IPS-18a (cell line): ENCODE measurements around the gene ULBP3.

ENCODE experiments used
- H3K27ac ChIP-seq: one replicate; pipeline ENCODE4 v1.5.1; 2013; ENCODE audit warnings: low read length
- H3K27me3 ChIP-seq: one replicate; pipeline ENCODE4 v1.6.1; 2013; ENCODE audit warnings: mild to moderate bottlenecking, low read length; ENCODE audit not compliant: control insufficient read depth, insufficient read depth
- H3K36me3 ChIP-seq: one replicate; pipeline ENCODE4 v1.6.1; 2013; ENCODE audit warnings: low read depth, low read length; ENCODE audit not compliant: control insufficient read depth
- H3K4me1 ChIP-seq: one replicate; pipeline ENCODE4 v1.6.1; 2013; ENCODE audit warnings: low read depth, low read length; ENCODE audit not compliant: control insufficient read depth
- H3K4me3 ChIP-seq: one replicate; pipeline ENCODE4 v1.5.1; 2013; ENCODE audit warnings: low read length
- H3K9ac ChIP-seq: one replicate; pipeline ENCODE4 v1.6.1; 2013; ENCODE audit warnings: mild to moderate bottlenecking, low read length, moderate library complexity
- H3K9me3 ChIP-seq: one replicate; pipeline ENCODE4 v1.6.1; 2013; ENCODE audit warnings: low read depth, low read length; ENCODE audit not compliant: control insufficient read depth

Gene ULBP3

GRCh38 chr6:150068720-150069648, at the start of gene ULBP3:
Gene ULBP3, minus strand, starts transcription at chr6:150069121. Its CDS starts 55 bp downstream, at chr6:150069066.
- no peaks in the 10 kb centered on the region for H3K9me3 ChIP-seq
- peaks cover 23% of the 10 kb centered on the region for H3K27me3 ChIP-seq
- peak within 1 kb of the TSS; percentile 58 for H3K4me3 ChIP-seq
- H3K36me3 ChIP-seq, result no peaks in the 10 kb centered on the region
- H3K4me1 ChIP-seq, result no peaks in the 10 kb centered on the region
- H3K27ac ChIP-seq, result no peak within 1 kb of the TSS
- H3K9ac ChIP-seq, result peak within 1 kb of the TSS; percentile 24

- Histone ChIP-seq H3K27me3 (no peaks in the 10 kb centered on the region), H3K9me3 (no peaks in the 10 kb centered on the region), H3K4me1 (no peaks in the 10 kb centered on the region), H3K27ac (no peak overlapping the region), H3K4me3 (no peak overlapping the region), H3K9ac (no peak overlapping the region), H3K36me3 (no peaks in the 10 kb centered on the region)
Measured at GRCh38 chr6:150118627-150119026, 49.7 kb upstream of the ULBP3 start.

GRCh38 chr6:150118203-150118602, 49.3 kb upstream of the ULBP3 start:
- Histone ChIP-seq H3K36me3 (no peaks in the 10 kb centered on the region), H3K9me3 (no peaks in the 10 kb centered on the region), H3K4me3 (no peak overlapping the region), H3K4me1 (no peaks in the 10 kb centered on the region), H3K27ac (no peak overlapping the region), H3K9ac (no peak overlapping the region), H3K27me3 (no peaks in the 10 kb centered on the region)

- Histone ChIP-seq H3K9ac (no peak overlapping the region), H3K36me3 (no peaks in the 10 kb centered on the region), H3K4me3 (no peak overlapping the region), H3K9me3 (no peaks in the 10 kb centered on the region), H3K27ac (no peak overlapping the region), H3K4me1 (no peaks in the 10 kb centered on the region), H3K27me3 (no peaks in the 10 kb centered on the region)
Measured at GRCh38 chr6:150116200-150116800, 47.4 kb upstream of the ULBP3 start.

- Histone ChIP-seq H3K27ac (no peak overlapping the region), H3K27me3 (no peaks in the 10 kb centered on the region), H3K9ac (no peak overlapping the region), H3K36me3 (no peaks in the 10 kb centered on the region), H3K9me3 (no peaks in the 10 kb centered on the region), H3K4me3 (no peak overlapping the region), H3K4me1 (no peaks in the 10 kb centered on the region)
Measured at GRCh38 chr6:150115769-150116168, 46.8 kb upstream of the ULBP3 start.

GRCh38 chr6:150112233-150112632, 43.3 kb upstream of the ULBP3 start:
- Histone ChIP-seq H3K4me3 (no peak overlapping the region), H3K36me3 (no peaks in the 10 kb centered on the region), H3K9me3 (no peaks in the 10 kb centered on the region), H3K27ac (no peak overlapping the region), H3K9ac (no peak overlapping the region), H3K27me3 (no peaks in the 10 kb centered on the region), H3K4me1 (no peaks in the 10 kb centered on the region)

- Histone ChIP-seq H3K27ac (no peak overlapping the region), H3K4me1 (no peaks in the 10 kb centered on the region), H3K9ac (no peak overlapping the region), H3K4me3 (no peak overlapping the region), H3K36me3 (no peaks in the 10 kb centered on the region), H3K9me3 (no peaks in the 10 kb centered on the region), H3K27me3 (no peaks in the 10 kb centered on the region)
Measured at GRCh38 chr6:150102750-150103270, 33.9 kb upstream of the ULBP3 start.

- no peaks in the 10 kb centered on the region for H3K27me3 ChIP-seq
- H3K4me1 ChIP-seq, result no peaks in the 10 kb centered on the region
- H3K36me3 ChIP-seq, result no peaks in the 10 kb centered on the region
- H3K4me3 ChIP-seq, result no peak overlapping the region
- H3K27ac ChIP-seq, result no peak overlapping the region
- H3K9me3 ChIP-seq, result no peaks in the 10 kb centered on the region
- no peak overlapping the region for H3K9ac ChIP-seq
Measured at GRCh38 chr6:150100745-150101144, 31.8 kb upstream of the ULBP3 start.

GRCh38 chr6:150099953-150100352, 31.0 kb upstream of the ULBP3 start:
- Histone ChIP-seq H3K27ac (no peak overlapping the region), H3K4me1 (no peaks in the 10 kb centered on the region), H3K27me3 (no peaks in the 10 kb centered on the region), H3K9me3 (no peaks in the 10 kb centered on the region), H3K36me3 (no peaks in the 10 kb centered on the region), H3K4me3 (no peak overlapping the region), H3K9ac (no peak overlapping the region)

- Histone ChIP-seq H3K36me3 (no peaks in the 10 kb centered on the region), H3K27ac (no peak overlapping the region), H3K4me1 (no peaks in the 10 kb centered on the region), H3K27me3 (no peaks in the 10 kb centered on the region), H3K4me3 (no peak overlapping the region), H3K9ac (no peak overlapping the region), H3K9me3 (no peaks in the 10 kb centered on the region)
Measured at GRCh38 chr6:150099546-150099945, 30.6 kb upstream of the ULBP3 start.

- H3K4me3 ChIP-seq, result no peak overlapping the region
- H3K9ac ChIP-seq, result no peak overlapping the region
- no peaks in the 10 kb centered on the region for H3K36me3 ChIP-seq
- H3K9me3 ChIP-seq, result no peaks in the 10 kb centered on the region
- no peaks in the 10 kb centered on the region for H3K4me1 ChIP-seq
- no peak overlapping the region for H3K27ac ChIP-seq
- no peaks in the 10 kb centered on the region for H3K27me3 ChIP-seq
Measured at GRCh38 chr6:150098155-150098554, 29.2 kb upstream of the ULBP3 start.
